Sigmoid colon (tissue), 4 donors: ENCODE measurements around the gene LCN1.

Source experiments
- EP300 ChIP-seq, 4 donors: sonication (generic); formaldehyde crosslinking; IDR thresholded peaks; one replicate each; pipeline ENCODE4 v1.6.1; 2017; ENCODE audit warnings: antibody characterized with exemption in 4 of 4
- POLR2A ChIP-seq, 2 donors: fragments of 450-650 bp; IDR thresholded peaks; one replicate each; pipeline ENCODE4 v1.6.1; 2016; ENCODE audit warnings: antibody characterized with exemption in 2 of 2, mild to moderate bottlenecking in 2 of 2, moderate library complexity in 2 of 2
- POLR2AphosphoS5 ChIP-seq, 4 donors: sonication (generic); formaldehyde crosslinking; IDR thresholded peaks; one replicate each; pipeline ENCODE4 v1.6.1; 2017; ENCODE audit warnings: antibody characterized with exemption in 4 of 4
- TF ChIP-seq, protein P1 (sequence below), 4 experiments: fragments of 450-650 bp in 3 of 4; fragments of 200-600 bp in 1 of 4; IDR thresholded peaks; one replicate each; pipeline ENCODE4 v1.5.1; 2016 to 2019; ENCODE audit warnings: antibody characterized with exemption in 4 of 4, mild to moderate bottlenecking in 3 of 4, moderate library complexity in 2 of 4

GRCh38 chr9:135503371-135504261 is 17.6 kb upstream of the LCN1 start:
- TF ChIP-seq, protein P1, sequence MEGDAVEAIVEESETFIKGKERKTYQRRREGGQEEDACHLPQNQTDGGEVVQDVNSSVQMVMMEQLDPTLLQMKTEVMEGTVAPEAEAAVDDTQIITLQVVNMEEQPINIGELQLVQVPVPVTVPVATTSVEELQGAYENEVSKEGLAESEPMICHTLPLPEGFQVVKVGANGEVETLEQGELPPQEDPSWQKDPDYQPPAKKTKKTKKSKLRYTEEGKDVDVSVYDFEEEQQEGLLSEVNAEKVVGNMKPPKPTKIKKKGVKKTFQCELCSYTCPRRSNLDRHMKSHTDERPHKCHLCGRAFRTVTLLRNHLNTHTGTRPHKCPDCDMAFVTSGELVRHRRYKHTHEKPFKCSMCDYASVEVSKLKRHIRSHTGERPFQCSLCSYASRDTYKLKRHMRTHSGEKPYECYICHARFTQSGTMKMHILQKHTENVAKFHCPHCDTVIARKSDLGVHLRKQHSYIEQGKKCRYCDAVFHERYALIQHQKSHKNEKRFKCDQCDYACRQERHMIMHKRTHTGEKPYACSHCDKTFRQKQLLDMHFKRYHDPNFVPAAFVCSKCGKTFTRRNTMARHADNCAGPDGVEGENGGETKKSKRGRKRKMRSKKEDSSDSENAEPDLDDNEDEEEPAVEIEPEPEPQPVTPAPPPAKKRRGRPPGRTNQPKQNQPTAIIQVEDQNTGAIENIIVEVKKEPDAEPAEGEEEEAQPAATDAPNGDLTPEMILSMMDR (IDR thresholded peaks at IDR 0.05), result no peak
- TF ChIP-seq POLR2A (IDR thresholded peaks at IDR 0.05), result no peak
- no peak for TF ChIP-seq POLR2AphosphoS5 (IDR thresholded peaks at IDR 0.05)
- TF ChIP-seq EP300 (IDR thresholded peaks at IDR 0.05), result no peak
